Cardiac fibroblast (primary cell): ENCODE measurements around the gene CMTM7.

Experiments
- DNase-seq, 2 donors: peaks; one replicate each; pipeline versions ENCODE4 v3.0.0 to v3.0.0-alpha.2; 2010; ENCODE audit warnings: low read depth in 2 of 2
- H3K4me3 ChIP-seq, 2 donors: replicated peaks in 1 of 2; 1 replicate in 1 of 2; 2 replicates in 1 of 2; pipeline ENCODE4 v1.5.1; 2011; ENCODE audit warnings: low read depth in 2 of 2, low read length in 2 of 2, mild to moderate bottlenecking in 2 of 2, moderate library complexity in 1 of 2
- TF ChIP-seq, protein P1 (sequence below): IDR thresholded peaks from one replicate; pipeline ENCODE4 v1.5.1; 2011; ENCODE audit warnings: low read depth, mild to moderate bottlenecking, low read length, inconsistent platforms

CMTM7 gene

GRCh38 chr3:32484436-32484835, 92.8 kb downstream of the CMTM7 start:
- DNase-seq = no peak
- TF ChIP-seq, protein P1, sequence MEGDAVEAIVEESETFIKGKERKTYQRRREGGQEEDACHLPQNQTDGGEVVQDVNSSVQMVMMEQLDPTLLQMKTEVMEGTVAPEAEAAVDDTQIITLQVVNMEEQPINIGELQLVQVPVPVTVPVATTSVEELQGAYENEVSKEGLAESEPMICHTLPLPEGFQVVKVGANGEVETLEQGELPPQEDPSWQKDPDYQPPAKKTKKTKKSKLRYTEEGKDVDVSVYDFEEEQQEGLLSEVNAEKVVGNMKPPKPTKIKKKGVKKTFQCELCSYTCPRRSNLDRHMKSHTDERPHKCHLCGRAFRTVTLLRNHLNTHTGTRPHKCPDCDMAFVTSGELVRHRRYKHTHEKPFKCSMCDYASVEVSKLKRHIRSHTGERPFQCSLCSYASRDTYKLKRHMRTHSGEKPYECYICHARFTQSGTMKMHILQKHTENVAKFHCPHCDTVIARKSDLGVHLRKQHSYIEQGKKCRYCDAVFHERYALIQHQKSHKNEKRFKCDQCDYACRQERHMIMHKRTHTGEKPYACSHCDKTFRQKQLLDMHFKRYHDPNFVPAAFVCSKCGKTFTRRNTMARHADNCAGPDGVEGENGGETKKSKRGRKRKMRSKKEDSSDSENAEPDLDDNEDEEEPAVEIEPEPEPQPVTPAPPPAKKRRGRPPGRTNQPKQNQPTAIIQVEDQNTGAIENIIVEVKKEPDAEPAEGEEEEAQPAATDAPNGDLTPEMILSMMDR = no peak
- no peak overlapping the region for H3K4me3 ChIP-seq

DNA sequence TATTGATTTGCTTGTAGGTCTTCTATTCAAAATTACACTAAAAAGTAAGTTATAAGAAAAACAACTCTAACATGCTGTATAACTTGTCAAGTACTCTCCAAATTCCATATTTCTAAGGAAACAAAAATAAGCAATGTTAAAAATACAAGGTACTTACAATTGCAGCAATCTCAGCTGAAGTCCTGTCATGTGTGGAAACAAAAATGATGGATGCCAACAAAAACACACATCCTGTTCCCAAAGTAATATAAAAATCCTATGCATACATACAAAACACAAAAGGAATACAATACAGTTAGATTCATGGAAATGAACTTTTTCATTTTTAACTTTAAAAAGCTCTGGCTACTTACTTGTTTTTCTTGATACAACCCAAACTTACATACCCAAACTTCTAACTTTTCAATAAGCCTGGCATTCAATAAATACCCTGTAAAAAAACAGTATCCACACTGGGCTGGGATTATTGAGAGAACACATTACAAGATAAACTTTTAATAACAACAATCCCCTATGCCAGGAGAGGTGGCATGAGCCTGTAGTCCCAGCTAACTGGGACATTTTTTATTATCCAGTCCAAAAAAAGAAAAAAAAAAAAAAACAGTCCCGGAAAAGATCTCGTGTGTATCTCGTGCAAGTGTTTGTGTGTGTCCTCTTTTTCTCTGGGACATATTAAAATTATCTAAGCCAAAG, 96.3 kb downstream of the CMTM7 start:
- TF ChIP-seq, protein P1 = no peak
- no peak overlapping the region for H3K4me3 ChIP-seq
- peak in 1 of 2 donors; percentile 44 for DNase-seq

DNA sequence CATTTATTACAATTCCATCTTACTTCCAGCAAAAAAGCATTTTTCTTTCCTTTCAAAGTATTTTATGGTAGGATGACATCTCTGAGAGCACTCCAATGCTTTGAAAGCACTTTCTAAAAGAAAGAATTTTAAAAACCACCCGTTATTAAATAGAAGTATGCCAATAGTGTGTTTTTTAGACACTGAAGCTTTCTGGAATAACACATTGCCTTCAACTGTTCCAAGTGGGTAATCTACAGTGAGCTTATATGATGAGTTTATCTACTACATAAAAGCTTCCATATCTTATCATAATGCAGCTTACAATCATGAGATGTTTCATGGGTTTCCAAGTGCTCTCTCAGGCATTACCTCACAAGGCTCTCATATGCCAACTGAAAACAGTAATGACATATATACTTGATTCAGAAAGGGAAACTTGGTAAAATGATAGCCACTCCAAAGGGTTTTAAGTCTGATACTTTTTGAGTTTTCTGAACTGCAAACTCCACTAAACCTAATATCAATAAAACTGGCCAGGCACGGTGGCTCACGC, 96.9 kb downstream of the CMTM7 start:
- no peak overlapping the region for H3K4me3 ChIP-seq
- TF ChIP-seq, protein P1 = no peak
- no peak for DNase-seq

GRCh38 chr3:32492684-32493436, 101.2 kb downstream of the CMTM7 start:
- TF ChIP-seq, protein P1 = no peak
- peak in 1 of 2 donors; percentile 33 for DNase-seq
- H3K4me3 ChIP-seq = no peak overlapping the region

GRCh38 chr3:32493437-32494414, 102.1 kb downstream of the CMTM7 start:
- DNase-seq = peak in 1 of 2 donors; percentile 46
- H3K4me3 ChIP-seq = no peak overlapping the region
- TF ChIP-seq, protein P1 = no peak

DNA sequence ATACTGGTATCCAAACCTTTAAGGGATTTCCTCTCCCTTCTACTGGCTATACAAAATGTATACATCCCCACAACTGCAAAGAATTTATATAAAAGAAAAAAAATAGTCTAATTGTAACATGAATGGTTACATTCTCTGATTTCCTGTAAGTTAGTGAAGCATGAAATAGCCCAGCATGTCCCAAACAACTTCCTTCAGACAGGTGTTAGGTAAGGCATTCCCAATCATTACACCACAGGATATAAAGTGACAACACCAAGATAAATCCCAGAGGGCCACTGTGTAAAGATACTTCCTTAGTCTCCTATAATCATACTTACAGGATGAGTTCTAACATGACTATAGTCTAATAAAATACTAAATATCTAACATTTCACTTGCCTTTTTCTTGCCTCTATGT, 103.4 kb downstream of the CMTM7 start:
- H3K4me3 ChIP-seq = no peak overlapping the region
- no peak for DNase-seq
- TF ChIP-seq, protein P1 = no peak
